GM12874 (cell line): ENCODE results near the gene DCLK2.

Experiments used
- TF ChIP-seq, protein P1 (sequence below): IDR thresholded peaks from 2 replicates; pipeline ENCODE4 v1.5.1; 2011; ENCODE audit warnings: low read depth, mild to moderate bottlenecking, control low read depth, low read length, moderate library complexity; ENCODE audit not compliant: insufficient read depth

The DCLK2 gene

DNA sequence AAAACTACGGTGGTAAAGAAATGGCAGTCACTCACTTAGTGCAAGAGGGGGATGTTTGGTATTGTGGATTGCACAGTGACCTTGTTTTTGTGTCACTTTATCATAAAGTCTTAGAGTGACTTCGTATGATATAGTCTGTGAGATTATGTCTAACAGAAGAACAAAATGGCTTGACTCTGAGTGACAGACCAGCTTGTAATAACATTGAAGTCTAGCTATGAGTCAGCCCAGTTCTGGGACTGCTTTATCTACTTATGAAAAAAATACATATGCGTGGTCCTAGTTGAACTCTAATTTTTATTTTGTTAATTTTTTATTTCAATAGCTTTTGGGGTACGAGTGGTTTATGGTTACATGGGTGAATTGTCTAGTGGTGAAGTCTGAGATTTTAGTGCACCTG, 20.0 kb downstream of the DCLK2 start:
- TF ChIP-seq, protein P1, sequence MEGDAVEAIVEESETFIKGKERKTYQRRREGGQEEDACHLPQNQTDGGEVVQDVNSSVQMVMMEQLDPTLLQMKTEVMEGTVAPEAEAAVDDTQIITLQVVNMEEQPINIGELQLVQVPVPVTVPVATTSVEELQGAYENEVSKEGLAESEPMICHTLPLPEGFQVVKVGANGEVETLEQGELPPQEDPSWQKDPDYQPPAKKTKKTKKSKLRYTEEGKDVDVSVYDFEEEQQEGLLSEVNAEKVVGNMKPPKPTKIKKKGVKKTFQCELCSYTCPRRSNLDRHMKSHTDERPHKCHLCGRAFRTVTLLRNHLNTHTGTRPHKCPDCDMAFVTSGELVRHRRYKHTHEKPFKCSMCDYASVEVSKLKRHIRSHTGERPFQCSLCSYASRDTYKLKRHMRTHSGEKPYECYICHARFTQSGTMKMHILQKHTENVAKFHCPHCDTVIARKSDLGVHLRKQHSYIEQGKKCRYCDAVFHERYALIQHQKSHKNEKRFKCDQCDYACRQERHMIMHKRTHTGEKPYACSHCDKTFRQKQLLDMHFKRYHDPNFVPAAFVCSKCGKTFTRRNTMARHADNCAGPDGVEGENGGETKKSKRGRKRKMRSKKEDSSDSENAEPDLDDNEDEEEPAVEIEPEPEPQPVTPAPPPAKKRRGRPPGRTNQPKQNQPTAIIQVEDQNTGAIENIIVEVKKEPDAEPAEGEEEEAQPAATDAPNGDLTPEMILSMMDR, result no peak

DNA sequence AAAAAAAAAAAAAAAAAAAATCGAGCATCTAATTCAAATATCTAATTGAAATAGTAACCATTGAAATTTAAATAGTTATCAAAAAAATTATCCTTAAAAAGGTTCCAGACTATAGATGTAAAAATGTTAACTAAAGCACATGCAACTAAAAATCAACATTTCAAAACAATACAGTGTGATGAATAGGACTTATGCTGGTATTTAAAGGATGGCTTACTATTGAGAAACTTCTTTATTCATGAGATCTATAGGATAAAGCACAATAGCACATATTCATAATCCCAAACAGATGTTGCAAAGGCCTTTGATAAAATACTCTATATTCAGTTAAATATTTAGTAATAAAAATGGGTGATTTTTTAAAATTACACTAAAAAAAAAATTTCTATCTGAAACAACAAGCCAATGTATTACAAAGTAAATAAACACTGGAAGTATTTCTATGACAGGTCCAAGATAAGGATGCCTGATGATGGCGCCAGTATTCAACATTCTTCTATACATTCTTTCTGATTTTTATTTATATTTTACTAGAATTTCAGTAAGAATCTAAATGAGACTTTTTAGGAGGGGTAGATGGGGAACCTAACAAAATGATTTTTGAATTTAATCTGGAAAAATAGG, 26.3 kb downstream of the DCLK2 start:
- TF ChIP-seq, protein P1, result no peak

DNA sequence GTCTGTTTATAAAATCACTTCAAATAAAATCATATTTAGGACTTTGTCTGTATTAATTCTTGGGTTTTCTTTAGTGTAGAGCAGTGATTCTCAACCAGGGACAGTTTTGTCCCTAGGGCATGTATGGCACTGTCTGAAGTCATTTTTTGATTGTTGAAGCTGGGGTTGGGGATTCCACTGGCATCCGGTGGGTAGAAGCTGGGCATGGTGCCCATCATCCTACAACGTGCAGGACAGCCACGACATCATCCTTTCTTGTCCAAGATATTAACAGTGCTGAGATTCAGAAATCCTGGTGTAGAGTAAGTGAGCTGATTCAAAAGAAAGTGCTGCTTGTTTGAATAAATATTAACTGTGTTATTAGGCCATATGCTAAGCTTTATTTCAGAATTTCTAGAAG, 28.6 kb downstream of the DCLK2 start:
- TF ChIP-seq, protein P1, result no peak

DNA sequence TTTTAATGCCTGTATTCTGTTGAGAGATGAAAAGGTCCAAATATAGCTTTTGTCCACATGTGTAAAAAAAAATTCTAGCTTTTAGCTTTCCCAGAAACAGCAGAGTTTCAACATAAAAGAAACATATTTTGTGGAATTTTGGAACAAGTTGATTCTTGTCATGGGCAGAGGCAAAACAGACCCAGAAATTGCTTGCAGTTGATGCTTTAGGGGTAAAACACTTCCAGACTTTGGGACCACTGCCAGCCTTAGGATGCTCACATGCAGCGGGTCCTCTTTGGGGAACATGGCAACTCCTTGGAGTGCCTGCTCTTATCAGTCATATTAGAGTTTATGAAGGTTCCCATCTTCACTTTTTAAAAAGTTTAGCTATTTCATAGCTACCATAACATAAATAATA, 30.4 kb downstream of the DCLK2 start:
- TF ChIP-seq, protein P1, result no peak

DNA sequence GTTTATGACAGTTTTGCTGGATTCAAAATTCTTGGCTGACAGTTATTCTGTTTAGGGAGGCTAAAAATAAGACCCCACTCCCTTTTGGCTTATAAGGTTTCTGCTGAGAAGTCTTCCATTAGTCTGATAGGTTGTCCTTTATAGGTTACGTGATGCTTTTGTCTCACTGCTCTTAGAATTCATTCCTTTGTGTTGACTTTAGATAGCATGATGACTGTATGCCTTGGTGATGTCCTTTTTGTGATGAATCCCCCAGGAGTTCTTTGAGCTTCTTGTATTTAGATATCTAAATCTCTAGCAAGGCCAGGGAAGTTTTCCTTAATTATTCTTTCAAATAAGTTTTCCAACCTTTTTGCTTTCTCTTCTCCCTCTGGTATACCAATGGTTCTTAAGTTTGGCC, 36.4 kb downstream of the DCLK2 start:
- TF ChIP-seq, protein P1, result no peak

DNA sequence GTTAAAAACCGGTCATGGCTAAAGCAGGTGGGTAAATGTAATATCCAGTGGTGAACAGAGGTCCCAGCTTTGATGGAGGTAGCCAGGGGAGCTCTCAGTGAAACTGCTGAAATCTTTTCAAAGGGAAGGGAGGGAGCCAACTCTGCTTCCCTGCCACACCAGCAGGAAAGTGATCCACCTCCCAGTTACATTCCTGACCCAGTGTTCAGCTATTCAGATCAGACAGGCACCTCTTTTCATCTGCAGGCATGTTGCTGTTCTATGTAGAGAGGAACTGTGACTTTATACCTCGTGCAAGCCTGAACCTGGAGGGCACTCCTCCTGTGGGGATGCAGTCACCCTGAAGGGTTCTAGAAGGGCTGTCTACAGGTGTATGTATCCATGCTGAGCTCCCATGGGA, 37.6 kb downstream of the DCLK2 start:
- TF ChIP-seq, protein P1, result no peak

DNA sequence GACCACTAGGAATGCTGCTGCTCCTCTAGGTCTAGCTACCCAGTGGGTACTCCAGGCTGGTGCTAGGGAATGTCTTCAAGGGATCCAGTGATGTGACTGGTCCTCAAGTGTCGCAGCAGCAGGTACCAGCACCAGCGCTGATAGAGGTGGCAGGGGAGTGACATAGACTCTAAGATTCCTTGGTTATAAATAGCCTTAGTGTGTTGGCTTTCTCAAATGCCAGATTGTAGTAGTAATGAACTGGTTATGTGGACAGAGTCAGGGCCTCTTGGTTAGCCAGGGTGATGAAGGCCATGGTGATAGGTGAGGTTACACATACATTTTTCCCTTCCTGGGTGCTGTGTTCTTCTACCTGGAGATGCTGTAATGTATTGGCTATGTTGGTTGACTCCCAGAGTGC, 38.3 kb downstream of the DCLK2 start:
- TF ChIP-seq, protein P1, result no peak
